Smooth muscle cell (in vitro differentiated cells): ENCODE results near the gene CHCHD4. TPM values are rescaled to one million over a fixed set of nuclear protein-coding genes. Genes with fewer than 3 reads are reported as not detected.

Experiments
- DNase-seq: peaks from one replicate; lab custom pipeline; 2025; ENCODE audit not compliant: unreplicated experiment; lab: John Stamatoyannopoulos, UW
- H2AFZ ChIP-seq: fragments of 200-600 bp; sonication (generic); 2 replicates; pipeline ENCODE4 v1.6.0; 2016; ENCODE audit warnings: antibody characterized with exemption, low read depth, mild to moderate bottlenecking
- H3F3A ChIP-seq: fragments of 200-600 bp; sonication (generic); 2 replicates; pipeline ENCODE4 v1.6.0; 2017; ENCODE audit warnings: antibody characterized with exemption, low read depth
- H3K27ac ChIP-seq: fragments of 200-600 bp; sonication (generic); 2 replicates; pipeline ENCODE4 v1.5.1; 2016; ENCODE audit warnings: low read depth, mild to moderate bottlenecking
- H3K27me3 ChIP-seq: fragments of 200-600 bp; sonication (generic); 2 replicates; pipeline ENCODE4 v1.6.1; 2016; ENCODE audit warnings: low read depth, mild to moderate bottlenecking
- H3K36me3 ChIP-seq: fragments of 200-600 bp; sonication (generic); 2 replicates; pipeline ENCODE4 v1.5.1; 2016; ENCODE audit warnings: low read depth
- H3K4me1 ChIP-seq: fragments of 200-600 bp; sonication (generic); 2 replicates; pipeline ENCODE4 v1.5.1; 2016; ENCODE audit warnings: low read depth
- H3K4me2 ChIP-seq: fragments of 200-600 bp; sonication (generic); 2 replicates; pipeline ENCODE4 v1.6.0; 2016; ENCODE audit warnings: mild to moderate bottlenecking
- H3K4me3 ChIP-seq: fragments of 200-600 bp; sonication (generic); 2 replicates; pipeline ENCODE4 v1.5.1; 2016; ENCODE audit warnings: mild to moderate bottlenecking
- H3K79me2 ChIP-seq: fragments of 200-600 bp; sonication (generic); 2 replicates; pipeline ENCODE4 v1.6.0; 2016; ENCODE audit warnings: low read depth, mild to moderate bottlenecking
- H3K9ac ChIP-seq: fragments of 200-600 bp; sonication (generic); 2 replicates; pipeline ENCODE4 v1.6.0; 2016; ENCODE audit warnings: low read depth
- H3K9me3 ChIP-seq: fragments of 200-600 bp; sonication (generic); replicated peaks from 2 replicates; pipeline ENCODE4 v1.5.1; 2016; ENCODE audit warnings: low read depth
- H4K20me1 ChIP-seq: fragments of 200-600 bp; sonication (generic); 2 replicates; pipeline ENCODE4 v1.6.0; 2016; ENCODE audit warnings: low read depth
- CTCF ChIP-seq: fragments of 200-600 bp; sonication (generic); IDR thresholded peaks from 2 replicates; pipeline ENCODE4 v1.5.1; 2017; ENCODE audit warnings: borderline replicate concordance, mild to moderate bottlenecking, antibody characterized with exemption; ENCODE audit not compliant: insufficient read depth, poor library complexity, severe bottlenecking
- WGBS: methylation state at CpG from one replicate; pipeline ENCODE4 v1.1.7; 2016; ENCODE audit warnings: low lambda C conversion rate; 5-methylcytosine and 5-hydroxymethylcytosine counted together
- polyA plus RNA-seq: library from polyadenylated mRNA; unstranded; fragments of >200 nt; fragmentation: Nextera tagmentation; extraction: Ambion mirVana; gene quantifications from 2 replicates; pipeline ENCODE4 v1.2.1, GENCODE V29; 2016
- total RNA-seq: library from RNA; depleted of rRNA; stranded (reverse); fragments of >200 nt; gene quantifications from 2 replicates; pipeline ENCODE4 v1.2.3, GENCODE V29; 2014

Gene CHCHD4
- total and polyA plus RNA-seq, 2 experiments from 2014 or later = 8.7 to 12.0 TPM

- WGBS = 94% methylated on average over 7 of the region's 7 CpGs
- no peak overlapping the region for H3K9ac ChIP-seq
- no peak overlapping the region for H3K4me3 ChIP-seq
- no peak overlapping the region for H2AFZ ChIP-seq
- H3K79me2 ChIP-seq = no peaks in the 10 kb centered on the region
- H3K4me2 ChIP-seq = no peak overlapping the region
- H3K36me3 ChIP-seq = peaks cover 26% of the 10 kb centered on the region
- H3F3A ChIP-seq = no peaks in the 10 kb centered on the region
- no peak for DNase-seq
- no peak for TF ChIP-seq CTCF
- H3K4me1 ChIP-seq = no peaks in the 10 kb centered on the region
- peaks cover 4% of the 10 kb centered on the region for H3K9me3 ChIP-seq
- H3K27ac ChIP-seq = no peak overlapping the region
- H4K20me1 ChIP-seq = peaks cover 3% of the 10 kb centered on the region
- H3K27me3 ChIP-seq = no peaks in the 10 kb centered on the region
Observed at GRCh38 chr3:14156201-14156600, 31.5 kb upstream of the CHCHD4 start.

- DNase-seq = no peak
- peaks cover 3% of the 10 kb centered on the region for H4K20me1 ChIP-seq
- no peak overlapping the region for H3K4me3 ChIP-seq
- H3K36me3 ChIP-seq = peaks cover 14% of the 10 kb centered on the region
- H3K27me3 ChIP-seq = no peaks in the 10 kb centered on the region
- H3K4me2 ChIP-seq = no peak overlapping the region
- H3K9me3 ChIP-seq = no peaks in the 10 kb centered on the region
- H3K27ac ChIP-seq = no peak overlapping the region
- H3K79me2 ChIP-seq = no peaks in the 10 kb centered on the region
- H2AFZ ChIP-seq = no peak overlapping the region
- no peaks in the 10 kb centered on the region for H3F3A ChIP-seq
- H3K4me1 ChIP-seq = no peaks in the 10 kb centered on the region
- 98% methylated on average over 7 of the region's 7 CpGs for WGBS
- H3K9ac ChIP-seq = no peak overlapping the region
- no peak for TF ChIP-seq CTCF
Observed at GRCh38 chr3:14154895-14155440, 30.3 kb upstream of the CHCHD4 start.

GRCh38 chr3:14154276-14154675 is 29.6 kb upstream of the CHCHD4 start:
- no peaks in the 10 kb centered on the region for H3K9me3 ChIP-seq
- H3K36me3 ChIP-seq = peaks cover 13% of the 10 kb centered on the region
- no peak for DNase-seq
- H3K4me3 ChIP-seq = no peak overlapping the region
- H4K20me1 ChIP-seq = peaks cover 3% of the 10 kb centered on the region
- no peak overlapping the region for H3K9ac ChIP-seq
- no peaks in the 10 kb centered on the region for H3K79me2 ChIP-seq
- no peak overlapping the region for H3K27ac ChIP-seq
- no peak overlapping the region for H3K4me2 ChIP-seq
- no peaks in the 10 kb centered on the region for H3K4me1 ChIP-seq
- no peak overlapping the region for H2AFZ ChIP-seq
- no peaks in the 10 kb centered on the region for H3F3A ChIP-seq
- no peak for TF ChIP-seq CTCF
- WGBS = 98% methylated on average over 5 of the region's 5 CpGs
- H3K27me3 ChIP-seq = no peaks in the 10 kb centered on the region

- H2AFZ ChIP-seq = no peak overlapping the region
- 98% methylated on average over 6 of the region's 6 CpGs for WGBS
- H3K9ac ChIP-seq = no peak overlapping the region
- peaks cover 7% of the 10 kb centered on the region for H3K36me3 ChIP-seq
- DNase-seq = no peak
- no peaks in the 10 kb centered on the region for H3K27me3 ChIP-seq
- no peak overlapping the region for H3K27ac ChIP-seq
- no peaks in the 10 kb centered on the region for H3K4me1 ChIP-seq
- H3K4me3 ChIP-seq = no peak overlapping the region
- H3K9me3 ChIP-seq = no peaks in the 10 kb centered on the region
- no peaks in the 10 kb centered on the region for H3K79me2 ChIP-seq
- peaks cover 3% of the 10 kb centered on the region for H4K20me1 ChIP-seq
- H3F3A ChIP-seq = no peaks in the 10 kb centered on the region
- no peak overlapping the region for H3K4me2 ChIP-seq
- TF ChIP-seq CTCF = no peak
Observed at GRCh38 chr3:14153663-14154062, 29.0 kb upstream of the CHCHD4 start.
